WI38 (cell line): ENCODE measurements around the gene PLK3.
"Not testable (repeated sequence)": the region's sequence is repeated elsewhere in the genome, so short reads cannot be mapped to it uniquely, and the experiment has no call there.

Source experiments
- H3K4me3 ChIP-seq: 2 replicates; pipeline ENCODE4 v1.5.1; 2011; ENCODE audit warnings: low read depth, mild to moderate bottlenecking, control low read depth, low read length
- CTCF ChIP-seq: IDR thresholded peaks from 2 replicates; pipeline ENCODE4 v1.5.1; 2012; ENCODE audit warnings: low read depth, mild to moderate bottlenecking, control low read depth, low read length

PLK3 gene

GRCh38 chr1:44799770-44800584, at the start of gene PLK3:
TSS of gene PLK3 (plus strand) at chr1:44800377. CDS start at chr1:44800464, 87 bp downstream.
- H3K4me3 ChIP-seq, result peak within 1 kb of the TSS; percentile 91
- TF ChIP-seq CTCF, result peak; percentile 90

DNA sequence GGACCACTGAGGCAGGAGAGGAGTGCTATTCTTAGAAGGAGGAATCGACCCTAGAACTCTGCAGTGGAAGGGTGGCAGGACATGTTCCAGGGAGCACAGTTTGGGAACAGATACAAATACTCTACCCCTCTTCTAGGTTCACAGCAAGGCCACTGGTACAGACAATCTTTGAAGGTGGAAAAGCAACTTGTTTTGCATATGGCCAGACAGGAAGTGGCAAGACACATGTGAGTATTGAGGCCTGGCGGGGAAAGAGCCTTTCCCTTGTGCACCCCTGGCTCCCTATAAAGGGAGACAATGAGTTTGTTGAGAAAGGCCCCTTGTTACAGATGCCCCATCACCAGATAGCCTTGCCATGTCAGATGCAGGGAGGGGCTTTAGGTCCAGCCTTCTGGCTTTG, 42.8 kb upstream of the PLK3 start:
- TF ChIP-seq CTCF, result no peak
- H3K4me3 ChIP-seq, result no peak overlapping the region

DNA sequence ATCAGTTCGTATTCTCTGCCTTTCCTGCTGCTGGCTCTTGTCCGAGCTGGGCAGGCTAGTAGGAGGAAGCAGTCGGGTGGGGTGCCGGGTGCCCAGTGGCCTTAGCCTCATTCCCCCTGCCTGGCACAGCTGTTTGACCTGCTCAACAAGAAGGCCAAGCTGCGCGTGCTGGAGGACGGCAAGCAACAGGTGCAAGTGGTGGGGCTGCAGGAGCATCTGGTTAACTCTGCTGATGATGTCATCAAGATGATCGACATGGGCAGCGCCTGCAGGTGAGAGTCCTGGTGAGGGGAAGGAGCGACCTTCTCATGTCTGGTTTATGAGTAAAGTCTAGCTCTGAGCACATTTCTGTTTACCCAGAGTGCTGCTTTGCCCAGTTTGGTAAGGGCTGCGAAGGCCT, 41.1 kb upstream of the PLK3 start:
- no peak for TF ChIP-seq CTCF
- no peak overlapping the region for H3K4me3 ChIP-seq

DNA sequence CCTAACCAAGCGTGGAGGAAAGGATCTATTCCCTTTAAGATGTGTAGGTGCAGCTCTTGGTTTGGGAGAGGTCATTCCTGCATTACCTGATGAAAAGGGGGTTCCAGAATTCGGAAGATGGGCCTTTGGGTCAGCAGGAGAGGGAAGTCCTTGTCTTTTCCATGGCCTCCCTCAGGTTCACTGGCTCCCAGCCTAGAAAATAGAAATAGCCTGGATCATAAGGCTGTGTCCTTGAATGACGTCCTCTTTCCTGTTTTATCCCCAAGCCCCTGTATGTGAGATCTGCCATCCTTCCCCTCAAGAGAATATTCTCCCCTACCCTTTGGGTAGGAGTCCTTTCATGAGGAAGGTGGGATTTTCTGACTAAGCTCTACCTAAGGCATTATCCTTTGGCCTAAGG, 39.3 kb upstream of the PLK3 start:
- TF ChIP-seq CTCF, result no peak
- H3K4me3 ChIP-seq, result no peak overlapping the region

- H3K4me3 ChIP-seq, result not testable (repeated sequence)
Measured at GRCh38 chr1:44766421-44766820, 33.8 kb upstream of the PLK3 start.

GRCh38 chr1:44775078-44775929, 24.9 kb upstream of the PLK3 start, which contains the start of gene RPS8:
TSS of gene RPS8 (plus strand) at chr1:44775540. CDS start at chr1:44775597, 57 bp downstream.
- peak within 1 kb of the TSS; percentile 93 for H3K4me3 ChIP-seq
- no peak for TF ChIP-seq CTCF

- peak overlapping the region; percentile 93 for H3K4me3 ChIP-seq
- TF ChIP-seq CTCF, result no peak
Measured at GRCh38 chr1:44775930-44776729, 24.0 kb upstream of the PLK3 start.
